ENCODE data around the gene MINAR2. TPM values are rescaled to one million over a fixed set of nuclear protein-coding genes. Genes with fewer than 3 reads are reported as not detected.
A peak's percentile ranks its signal among the peaks of the same experiment; 100 is the strongest.

MINAR2 gene
- total and polyA plus RNA-seq, 10 donors, result not detected

DNA sequence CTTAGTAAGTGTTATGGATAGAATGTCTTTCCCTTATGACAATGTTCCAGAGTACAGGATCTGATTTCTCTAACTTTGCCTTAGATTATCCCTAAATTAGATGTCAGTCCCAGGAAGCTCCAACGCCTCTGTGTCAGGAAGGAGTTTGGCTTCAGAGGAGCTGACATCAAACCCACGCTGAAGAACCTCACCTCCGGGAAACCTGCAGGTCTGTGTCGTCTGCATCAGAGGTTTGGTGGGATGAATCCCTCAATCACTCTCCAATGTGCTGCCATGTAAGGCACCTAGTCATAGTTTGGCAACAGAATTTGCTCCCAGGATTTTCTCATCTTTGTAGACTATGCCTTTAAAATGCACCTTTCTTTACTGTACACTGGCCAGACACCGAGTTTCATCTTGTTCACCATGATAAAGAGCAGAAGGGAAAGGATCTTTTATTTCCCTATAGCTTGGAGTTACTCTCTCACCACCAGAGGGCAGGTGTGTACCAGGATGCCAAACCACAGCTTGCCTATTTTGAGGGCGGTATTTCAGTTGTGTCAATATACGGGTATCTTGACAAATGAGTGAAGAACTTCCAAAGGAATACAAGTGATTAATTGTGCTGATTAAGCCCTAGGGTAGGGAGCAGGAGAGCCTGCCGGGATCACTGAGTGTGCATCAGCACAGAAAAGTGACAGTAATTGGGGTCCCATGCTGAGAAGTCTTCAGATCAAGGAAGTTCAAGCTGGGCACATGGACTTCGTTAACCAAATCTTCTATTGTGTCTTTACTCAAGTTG lies 23.4 kb downstream of the MINAR2 start:
- DNase-seq, result no peak
- H3K27me3 ChIP-seq (replicated peaks in 1 of 7), result peaks cover 0 to 8% (median 0%) of the 10 kb centered on the region in 7 donors
- intact Hi-C loops (cut with DNase I; ENCODE audit: low total_unique reads), result loop anchor here (5.0 kb wide), 1 partner anchor 81 kb away; no protein-coding TSS in a partner anchor
- WGBS, 5 donors, result 37 to 45% (median 40%) methylated on average over 9 of the region's 9 CpGs
- TF ChIP-seq POLR2A (IDR thresholded peaks at IDR 0.05) (no peak), POLR2AphosphoS5 (IDR thresholded peaks at IDR 0.05) (no peak)
- TF ChIP-seq, protein P1, sequence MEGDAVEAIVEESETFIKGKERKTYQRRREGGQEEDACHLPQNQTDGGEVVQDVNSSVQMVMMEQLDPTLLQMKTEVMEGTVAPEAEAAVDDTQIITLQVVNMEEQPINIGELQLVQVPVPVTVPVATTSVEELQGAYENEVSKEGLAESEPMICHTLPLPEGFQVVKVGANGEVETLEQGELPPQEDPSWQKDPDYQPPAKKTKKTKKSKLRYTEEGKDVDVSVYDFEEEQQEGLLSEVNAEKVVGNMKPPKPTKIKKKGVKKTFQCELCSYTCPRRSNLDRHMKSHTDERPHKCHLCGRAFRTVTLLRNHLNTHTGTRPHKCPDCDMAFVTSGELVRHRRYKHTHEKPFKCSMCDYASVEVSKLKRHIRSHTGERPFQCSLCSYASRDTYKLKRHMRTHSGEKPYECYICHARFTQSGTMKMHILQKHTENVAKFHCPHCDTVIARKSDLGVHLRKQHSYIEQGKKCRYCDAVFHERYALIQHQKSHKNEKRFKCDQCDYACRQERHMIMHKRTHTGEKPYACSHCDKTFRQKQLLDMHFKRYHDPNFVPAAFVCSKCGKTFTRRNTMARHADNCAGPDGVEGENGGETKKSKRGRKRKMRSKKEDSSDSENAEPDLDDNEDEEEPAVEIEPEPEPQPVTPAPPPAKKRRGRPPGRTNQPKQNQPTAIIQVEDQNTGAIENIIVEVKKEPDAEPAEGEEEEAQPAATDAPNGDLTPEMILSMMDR (IDR thresholded peaks at IDR 0.05 in 8 of 11, conservative IDR thresholded peaks at IDR 0.05 in 3 of 11), result peak in 10 of 11 experiments; percentile 18 to 72 (median 57)
- H3K4me3 ChIP-seq, result no peak overlapping the region
- no peaks in the 10 kb centered on the region for H3K9me3 ChIP-seq
- H3K4me1 ChIP-seq, result no peaks in the 10 kb centered on the region
- no peaks in the 10 kb centered on the region for H3K36me3 ChIP-seq
- no peak overlapping the region for H3K27ac ChIP-seq

DNA sequence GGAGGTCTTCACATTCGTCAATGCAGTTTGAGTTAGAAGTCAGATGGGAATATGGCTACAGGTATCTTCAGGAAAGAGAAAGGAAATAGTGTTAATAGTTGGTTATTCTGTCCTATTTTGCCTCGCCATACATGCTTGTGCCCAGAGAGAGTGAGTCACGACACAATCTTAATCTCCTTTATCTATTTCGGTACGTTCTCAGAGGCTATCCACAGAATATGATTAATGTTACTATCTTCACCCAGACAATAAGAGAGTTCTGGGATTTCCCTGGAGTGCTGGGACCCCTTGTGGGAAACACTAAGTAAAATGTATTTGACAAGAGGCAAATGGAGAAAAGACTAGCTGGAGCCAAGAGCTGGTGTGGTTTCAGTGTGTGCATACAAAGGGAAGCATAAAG lies 25.5 kb downstream of the MINAR2 start:
- Histone ChIP-seq H3K27ac (no peak overlapping the region), H3K4me3 (no peak overlapping the region), H3K9me3 (no peaks in the 10 kb centered on the region), H3K36me3 (no peaks in the 10 kb centered on the region), H3K4me1 (no peaks in the 10 kb centered on the region), H3K27me3 (replicated peaks in 1 of 7) (peaks cover 0 to 8% (median 0%) of the 10 kb centered on the region in 7 donors)
- 83 to 90% (median 86%) methylated on average over 5 of the region's 5 CpGs for WGBS, 5 donors
- DNase-seq, result no peak
- no peak for TF ChIP-seq POLR2A (IDR thresholded peaks at IDR 0.05)
- TF ChIP-seq, protein P1 (IDR thresholded peaks at IDR 0.05 in 8 of 11, conservative IDR thresholded peaks at IDR 0.05 in 3 of 11), result no peak
- no peak for TF ChIP-seq POLR2AphosphoS5 (IDR thresholded peaks at IDR 0.05)
- intact Hi-C loops (cut with DNase I; ENCODE audit: low total_unique reads), result loop anchor here (5.0 kb wide), 1 partner anchor 79 kb away; no protein-coding TSS in a partner anchor

DNA sequence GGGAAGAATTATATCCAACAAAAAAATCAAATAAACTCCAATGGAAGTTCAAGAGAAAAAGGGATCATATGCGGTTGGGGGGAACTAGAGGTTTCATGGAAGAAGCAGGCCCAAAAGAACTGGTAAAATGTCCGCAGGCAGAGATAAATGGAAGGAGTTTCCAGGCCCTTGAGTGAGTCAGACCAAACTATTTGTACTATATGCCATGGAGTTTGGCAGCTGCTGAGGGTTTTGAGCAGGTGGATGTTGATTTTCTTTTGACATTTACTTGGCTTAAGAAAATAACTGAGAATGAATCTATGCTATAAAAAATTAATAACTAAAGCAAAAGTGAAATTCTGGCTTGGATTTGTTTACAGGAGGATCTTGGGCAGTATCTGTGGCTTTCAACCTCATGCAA lies 33.7 kb downstream of the MINAR2 start:
- no peaks in the 10 kb centered on the region for H3K36me3 ChIP-seq
- no peak overlapping the region for H3K27ac ChIP-seq
- H3K9me3 ChIP-seq, result no peaks in the 10 kb centered on the region
- H3K4me3 ChIP-seq, result no peak overlapping the region
- intact Hi-C loops (cut with DNase I; ENCODE audit: low total_unique reads), result no loop called here
- no peaks in the 10 kb centered on the region for H3K4me1 ChIP-seq
- TF ChIP-seq POLR2AphosphoS5 (IDR thresholded peaks at IDR 0.05) (no peak), POLR2A (IDR thresholded peaks at IDR 0.05) (no peak)
- TF ChIP-seq, protein P1 (IDR thresholded peaks at IDR 0.05 in 8 of 11, conservative IDR thresholded peaks at IDR 0.05 in 3 of 11), result no peak
- DNase-seq, result no peak
- H3K27me3 ChIP-seq (replicated peaks in 1 of 7), result peaks cover 0 to 7% (median 0%) of the 10 kb centered on the region in 7 donors
- 85 to 98% (median 94%) methylated on average over 2 of the region's 2 CpGs for WGBS, 5 donors

DNA sequence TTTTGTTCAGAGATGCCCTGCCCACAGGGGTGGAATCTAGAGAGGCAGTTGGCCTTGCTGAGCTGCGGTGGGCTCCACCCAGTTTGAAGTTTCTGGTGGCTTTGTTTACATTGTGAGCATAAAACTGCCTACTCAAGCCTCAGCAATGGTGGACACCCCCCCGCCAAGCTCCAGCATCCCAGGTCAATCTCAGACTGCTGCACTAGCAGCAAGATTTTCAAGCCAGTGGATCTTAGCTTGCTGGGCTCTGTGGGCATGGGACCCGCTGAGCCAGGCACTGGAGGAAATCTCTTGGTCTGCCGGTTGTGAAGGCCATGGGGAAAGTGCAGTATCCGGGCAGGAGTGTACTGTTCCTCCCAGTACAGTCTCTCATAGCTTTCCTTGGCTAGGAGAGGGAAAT lies 55.5 kb downstream of the MINAR2 start:
- Histone ChIP-seq H3K9me3 (peaks cover 0 to 33% (median 20%) of the 10 kb centered on the region in 8 donors), H3K4me3 (no peak overlapping the region), H3K27me3 (replicated peaks in 1 of 7) (peaks cover 0 to 30% (median 0%) of the 10 kb centered on the region in 7 donors), H3K27ac (no peak overlapping the region), H3K36me3 (no peaks in the 10 kb centered on the region), H3K4me1 (no peaks in the 10 kb centered on the region)
- intact Hi-C loops (cut with DNase I; ENCODE audit: low total_unique reads), result no loop called here
- peak; percentile 56 for DNase-seq
- TF ChIP-seq, protein P1 (IDR thresholded peaks at IDR 0.05 in 8 of 11, conservative IDR thresholded peaks at IDR 0.05 in 3 of 11), result no peak
- TF ChIP-seq POLR2AphosphoS5 (IDR thresholded peaks at IDR 0.05) (no peak), POLR2A (IDR thresholded peaks at IDR 0.05) (no peak)
- WGBS, 5 donors, result 48 to 86% (median 81%) methylated on average over 3 to 5 of the region's 5 CpGs
